GM13976 (cell line): Measurements from ENCODE around the gene C1R.

ENCODE experiments used
- DNase-seq: peaks from one replicate; pipeline ENCODE4 v3.0.0; 2012; ENCODE audit warnings: low spot score
- in situ Hi-C: fragments of 300-500 bp; cut with MboI; formaldehyde crosslinking; loops from one replicate; pipeline ENCODE4 v1.12.0; 2022; ENCODE audit warnings: low sequenced_read_pairs, mixed read lengths, inconsistent platforms; ENCODE audit not compliant: unreplicated experiment
- TF ChIP-seq, protein P1 (sequence below): IDR thresholded peaks from 2 replicates; pipeline ENCODE4 v1.5.1; 2012; ENCODE audit warnings: borderline replicate concordance, mild to moderate bottlenecking; ENCODE audit not compliant: insufficient read depth; ENCODE audit errors: extremely low read depth, missing control alignments, control extremely low read depth

The C1R gene

GRCh38 chr12:7075939-7076338 is 16.3 kb downstream of the C1R start:
- DNase-seq: no peak
- in situ Hi-C loops: no loop called here

DNA sequence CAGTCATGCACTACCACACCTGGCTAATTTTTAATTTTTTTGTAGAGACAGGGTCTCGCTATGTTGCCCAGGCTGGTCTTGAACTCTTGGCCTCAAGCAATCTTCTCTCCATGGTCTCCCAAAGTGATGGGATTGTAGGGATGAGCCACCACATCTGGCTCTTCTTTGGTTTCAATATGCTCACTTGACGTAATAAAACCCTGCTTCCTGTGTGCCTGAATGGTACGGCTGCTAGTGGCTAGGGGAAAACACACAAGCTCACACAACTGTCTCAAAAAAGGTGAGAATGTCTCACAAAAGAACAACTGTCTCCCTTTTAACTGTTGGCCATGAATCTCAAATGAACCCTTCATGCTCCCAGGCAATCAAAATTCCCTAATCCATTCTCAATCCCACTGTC is 16.7 kb downstream of the C1R start:
- in situ Hi-C loops: no loop called here
- TF ChIP-seq, protein P1, sequence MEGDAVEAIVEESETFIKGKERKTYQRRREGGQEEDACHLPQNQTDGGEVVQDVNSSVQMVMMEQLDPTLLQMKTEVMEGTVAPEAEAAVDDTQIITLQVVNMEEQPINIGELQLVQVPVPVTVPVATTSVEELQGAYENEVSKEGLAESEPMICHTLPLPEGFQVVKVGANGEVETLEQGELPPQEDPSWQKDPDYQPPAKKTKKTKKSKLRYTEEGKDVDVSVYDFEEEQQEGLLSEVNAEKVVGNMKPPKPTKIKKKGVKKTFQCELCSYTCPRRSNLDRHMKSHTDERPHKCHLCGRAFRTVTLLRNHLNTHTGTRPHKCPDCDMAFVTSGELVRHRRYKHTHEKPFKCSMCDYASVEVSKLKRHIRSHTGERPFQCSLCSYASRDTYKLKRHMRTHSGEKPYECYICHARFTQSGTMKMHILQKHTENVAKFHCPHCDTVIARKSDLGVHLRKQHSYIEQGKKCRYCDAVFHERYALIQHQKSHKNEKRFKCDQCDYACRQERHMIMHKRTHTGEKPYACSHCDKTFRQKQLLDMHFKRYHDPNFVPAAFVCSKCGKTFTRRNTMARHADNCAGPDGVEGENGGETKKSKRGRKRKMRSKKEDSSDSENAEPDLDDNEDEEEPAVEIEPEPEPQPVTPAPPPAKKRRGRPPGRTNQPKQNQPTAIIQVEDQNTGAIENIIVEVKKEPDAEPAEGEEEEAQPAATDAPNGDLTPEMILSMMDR: no peak
- DNase-seq: no peak

More at GRCh38 chr12:7075939-7076338, 16.3 kb downstream of the C1R start:
- TF ChIP-seq, protein P1: no peak

GRCh38 chr12:7073946-7074345 is 18.3 kb downstream of the C1R start:
- TF ChIP-seq, protein P1: no peak
- in situ Hi-C loops: no loop called here
- DNase-seq: no peak

- TF ChIP-seq, protein P1: no peak
- DNase-seq: no peak
- in situ Hi-C loops: no loop called here
Measured at GRCh38 chr12:7072554-7072953, 19.7 kb downstream of the C1R start.

DNA sequence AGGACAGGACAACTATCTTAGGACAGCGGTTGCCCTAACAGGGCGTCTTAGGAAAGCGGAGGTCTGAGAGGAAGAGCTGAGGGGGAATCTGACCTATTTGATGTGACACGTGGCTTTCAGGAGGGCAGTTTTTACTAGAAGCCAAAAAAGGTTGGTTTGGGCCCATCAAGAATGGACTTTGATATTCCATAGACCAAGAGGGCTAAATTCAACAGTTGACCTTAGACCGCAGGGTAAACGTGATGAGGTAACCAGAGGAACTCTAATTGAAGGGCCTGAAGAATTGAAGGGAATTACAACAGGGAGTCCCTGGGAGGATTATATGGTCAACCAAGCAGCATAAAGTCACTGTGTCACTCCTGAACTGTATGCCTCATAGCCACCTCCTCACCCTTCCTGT is 20.2 kb downstream of the C1R start:
- in situ Hi-C loops: no loop called here
- no peak for DNase-seq

GRCh38 chr12:7069386-7069785 is 22.9 kb downstream of the C1R start:
- DNase-seq: no peak
- TF ChIP-seq, protein P1: no peak
- in situ Hi-C loops: no loop called here

More for the DNA sequence above, 20.2 kb downstream of the C1R start:
- TF ChIP-seq, protein P1: no peak

DNA sequence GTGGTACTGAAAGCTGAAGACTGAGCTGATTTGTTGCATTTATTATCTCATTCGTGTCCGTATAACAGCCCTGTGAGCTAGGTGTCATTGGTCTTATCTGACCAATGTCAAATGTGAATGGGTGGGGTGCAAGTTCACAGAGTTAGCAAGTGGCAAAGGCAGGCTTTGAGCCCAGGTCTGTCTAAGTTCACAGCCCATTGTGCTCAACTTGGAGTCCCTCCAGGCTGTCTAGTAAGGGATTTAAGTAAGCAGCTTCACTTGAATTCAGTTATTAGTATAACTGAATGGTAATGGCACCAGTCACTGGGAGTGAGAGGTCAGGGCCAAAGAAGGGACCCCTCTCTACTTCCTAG is 23.3 kb downstream of the C1R start:
- in situ Hi-C loops: no loop called here
- TF ChIP-seq, protein P1: no peak
- DNase-seq: no peak
